HepG2 (cell line): ENCODE data around the gene MATK. TPM values are rescaled to one million over a fixed set of nuclear protein-coding genes. Genes with fewer than 3 reads are reported as not detected.

Experiments used
- AHR ChIP-seq: IDR thresholded peaks from 2 replicates; pipeline ENCODE4 v1.6.1; 2018; ENCODE audit warnings: missing genetic modification reagents, missing compliant biosample characterization
- MED1 ChIP-seq: sonication (generic); formaldehyde crosslinking; IDR thresholded peaks from 2 replicates; pipeline ENCODE4 v1.4.0; 2020; ENCODE audit warnings: missing genetic modification reagents
- PCBP2 ChIP-seq: fragments of 200-400 bp; formaldehyde crosslinking; optimal IDR thresholded peaks from 2 replicates; pipeline ENCODE3; 2018; ENCODE audit warnings: low read length, low read depth; ENCODE audit not compliant: poor library complexity, severe bottlenecking
- PRDM15 ChIP-seq: sonication (generic); formaldehyde crosslinking; IDR thresholded peaks from 2 replicates; pipeline ENCODE4 v1.4.0; 2020; ENCODE audit warnings: missing genetic modification reagents
- SIX1 ChIP-seq: sonication (generic); formaldehyde crosslinking; IDR thresholded peaks from 2 replicates; pipeline ENCODE4 v1.4.0; 2020; ENCODE audit warnings: missing genetic modification reagents, borderline replicate concordance
- SRSF4 ChIP-seq: fragments of 200-400 bp; formaldehyde crosslinking; IDR thresholded peaks from one replicate; pipeline ENCODE4 v1.6.1; 2018; ENCODE audit warnings: mild to moderate bottlenecking, low read depth, low read length, moderate library complexity; ENCODE audit not compliant: poor library complexity, severe bottlenecking
- TOPORS ChIP-seq: sonication (generic); formaldehyde crosslinking; IDR thresholded peaks from 2 replicates; pipeline ENCODE4 v1.8.0; 2023; ENCODE audit warnings: mild to moderate bottlenecking, missing genetic modification reagents
- U2AF2 ChIP-seq: fragments of 200-400 bp; formaldehyde crosslinking; IDR thresholded peaks from 2 replicates; pipeline ENCODE4 v1.6.1; 2017; ENCODE audit warnings: low read depth, mild to moderate bottlenecking, low read length
- ZFP91 ChIP-seq: sonication (generic); formaldehyde crosslinking; IDR thresholded peaks from 2 replicates; pipeline ENCODE4 v1.9.0; 2022; ENCODE audit warnings: missing genetic modification reagents, mild to moderate bottlenecking, borderline replicate concordance
- ZNF24 ChIP-seq: fragments of 450-650 bp; IDR thresholded peaks from 2 replicates; pipeline ENCODE4 v1.6.1; 2017; ENCODE audit warnings: antibody characterized with exemption, mild to moderate bottlenecking
- ZNF503 ChIP-seq: sonication (generic); formaldehyde crosslinking; IDR thresholded peaks from 2 replicates; pipeline ENCODE4 v1.4.0; 2020; ENCODE audit warnings: missing genetic modification reagents
- ZNF589 ChIP-seq: sonication (generic); formaldehyde crosslinking; conservative IDR thresholded peaks from 2 replicates; pipeline ENCODE4 v1.8.0; 2022; ENCODE audit warnings: mild to moderate bottlenecking, moderate library complexity, missing genetic modification reagents
- ZNF687 ChIP-seq: sonication (generic); formaldehyde crosslinking; IDR thresholded peaks from 2 replicates; pipeline ENCODE4 v1.5.1; 2020; ENCODE audit warnings: mild to moderate bottlenecking, missing genetic modification reagents, moderate library complexity
- ZNF788 ChIP-seq: sonication (generic); formaldehyde crosslinking; IDR thresholded peaks from 2 replicates; pipeline ENCODE4 v1.5.0; 2020; ENCODE audit warnings: mild to moderate bottlenecking, missing genetic modification reagents, borderline replicate concordance
- ZNF879 ChIP-seq: sonication (generic); formaldehyde crosslinking; IDR thresholded peaks from 2 replicates; pipeline ENCODE4 v1.8.1; 2023; ENCODE audit warnings: missing genetic modification reagents
- ZSCAN9 ChIP-seq: IDR thresholded peaks from 2 replicates; pipeline ENCODE4 v1.6.1; 2016; ENCODE audit warnings: borderline replicate concordance
- polyA plus RNA-seq, 8 experiments: library from polyadenylated mRNA; depleted of rRNA in 3 of 8; stranded (reverse) in 7 of 8; unstranded in 1 of 8; fragments of >200 nt; fragmentation: Illumina TruSeq in 4 of 8; extraction: Trizol in 4 of 8; gene quantifications; 2 replicates each; pipeline versions ENCODE4 v1.2.1 to v1.2.3, GENCODE V29; 2011 to 2016; ENCODE audit warnings: low read depth in 4 of 8, missing spikeins in 1 of 8, mixed read lengths in 1 of 8; ENCODE audit not compliant: insufficient read depth in 1 of 8
- total RNA-seq, 5 experiments: library from RNA; depleted of rRNA; stranded (reverse); fragments of >200 nt; fragmentation: Illumina TruSeq; extraction: Trizol; gene quantifications; 2 replicates each; pipeline ENCODE4 v1.2.3, GENCODE V29; 2016; ENCODE audit warnings: low read depth in 1 of 5

Gene MATK
- total and polyA plus RNA-seq, 2 of the 13 experiments (the other 11 are each of a cell fraction or from before 2014, with no cell fraction given): 0.09 TPM; not detected in 1

- TF ChIP-seq SIX1 (CRISPR knock-in tag) (no peak), ZNF589 (0 out of 2 replicates have a peak, but pooled peaks have one; percentile 35), PRDM15 (CRISPR knock-in tag) (peak; percentile 61; the same call in 1 of the 2 replicates), MED1 (CRISPR knock-in tag) (peak; percentile 56), SRSF4 (no peak), ZNF503 (CRISPR knock-in tag) (peak; percentile 64), ZFP91 (CRISPR knock-in tag) (peak; percentile 69; the same call in 1 of the 2 replicates), AHR (CRISPR knock-in tag) (peak; percentile 88; the same call in 1 of the 2 replicates), ZNF879 (CRISPR knock-in tag) (0 out of 2 replicates have a peak, but pooled peaks have one; percentile 45), TOPORS (peak; percentile 38; the same call in 1 of the 2 replicates), ZNF24 (peak; percentile 60; the same call in 1 of the 2 replicates), ZSCAN9 (CRISPR knock-in tag) (peak; percentile 47; the same call in 1 of the 2 replicates), ZNF788 (peak; percentile 84; the same call in 1 of the 2 replicates), U2AF2 (no peak), PCBP2 (no peak), ZNF687 (CRISPR knock-in tag) (peak; percentile 74)
Observed at GRCh38 chr19:3761382-3762129, 24.6 kb downstream of the MATK start, which contains the start of gene APBA3 (continued).
